Rectal smooth muscle tissue (tissue), 1 donor: ENCODE data around the gene MARK1.

Experiments
- H3K27ac ChIP-seq: one replicate; pipeline ENCODE4 v1.7.0; 2013; ENCODE audit warnings: low read depth, low read length, inconsistent platforms
- H3K27me3 ChIP-seq: one replicate; pipeline ENCODE4 v1.7.0; 2013; ENCODE audit warnings: low read length; ENCODE audit not compliant: control insufficient read depth, insufficient read depth
- H3K36me3 ChIP-seq: one replicate; pipeline ENCODE4 v1.7.0; 2013; ENCODE audit warnings: low read length; ENCODE audit not compliant: control insufficient read depth, insufficient read depth
- H3K4me1 ChIP-seq: one replicate; pipeline ENCODE4 v1.7.0; 2013; ENCODE audit warnings: low read length; ENCODE audit not compliant: control insufficient read depth, insufficient read depth
- H3K4me3 ChIP-seq: one replicate; pipeline ENCODE4 v1.7.0; 2013; ENCODE audit warnings: low read length
- H3K9ac ChIP-seq: one replicate; pipeline ENCODE4 v1.7.0; 2013; ENCODE audit warnings: low read length

MARK1 gene

GRCh38 chr1:220544901-220545303 lies 17.0 kb downstream of the MARK1 start:
- H3K9ac ChIP-seq: no peak overlapping the region

GRCh38 chr1:220550811-220551399 lies 23.0 kb downstream of the MARK1 start:
- Histone ChIP-seq H3K4me3 (no peak overlapping the region), H3K9ac (no peak overlapping the region), H3K36me3 (no peaks in the 10 kb centered on the region), H3K4me1 (no peaks in the 10 kb centered on the region), H3K27ac (no peak overlapping the region), H3K27me3 (no peaks in the 10 kb centered on the region)

More at GRCh38 chr1:220544901-220545303, 17.0 kb downstream of the MARK1 start:
- H3K4me3 ChIP-seq: no peak overlapping the region
- H3K4me1 ChIP-seq: no peaks in the 10 kb centered on the region
- H3K27ac ChIP-seq: no peak overlapping the region
- no peaks in the 10 kb centered on the region for H3K36me3 ChIP-seq
- H3K27me3 ChIP-seq: no peaks in the 10 kb centered on the region

GRCh38 chr1:220551718-220552117 lies 23.8 kb downstream of the MARK1 start:
- H3K27ac ChIP-seq: no peak overlapping the region
- H3K4me3 ChIP-seq: no peak overlapping the region
- H3K36me3 ChIP-seq: no peaks in the 10 kb centered on the region
- no peaks in the 10 kb centered on the region for H3K27me3 ChIP-seq
- H3K4me1 ChIP-seq: no peaks in the 10 kb centered on the region
- no peak overlapping the region for H3K9ac ChIP-seq

- Histone ChIP-seq H3K4me1 (no peaks in the 10 kb centered on the region), H3K27me3 (no peaks in the 10 kb centered on the region), H3K36me3 (no peaks in the 10 kb centered on the region), H3K27ac (no peak overlapping the region), H3K9ac (no peak overlapping the region), H3K4me3 (no peak overlapping the region)
These were observed 24.8 kb downstream of the MARK1 start for GRCh38 chr1:220552672-220553260.

- no peaks in the 10 kb centered on the region for H3K27me3 ChIP-seq
- H3K36me3 ChIP-seq: no peaks in the 10 kb centered on the region
- H3K4me1 ChIP-seq: no peaks in the 10 kb centered on the region
- no peak overlapping the region for H3K4me3 ChIP-seq
- no peak overlapping the region for H3K9ac ChIP-seq
- H3K27ac ChIP-seq: no peak overlapping the region
These were observed 28.7 kb downstream of the MARK1 start for GRCh38 chr1:220556641-220557040.

- Histone ChIP-seq H3K4me3 (no peak overlapping the region), H3K27me3 (no peaks in the 10 kb centered on the region), H3K9ac (no peak overlapping the region), H3K4me1 (no peaks in the 10 kb centered on the region), H3K27ac (no peak overlapping the region), H3K36me3 (no peaks in the 10 kb centered on the region)
These were observed 35.6 kb downstream of the MARK1 start for GRCh38 chr1:220563564-220563963.

GRCh38 chr1:220564216-220564615 lies 36.3 kb downstream of the MARK1 start:
- no peaks in the 10 kb centered on the region for H3K4me1 ChIP-seq
- no peaks in the 10 kb centered on the region for H3K36me3 ChIP-seq
- H3K27ac ChIP-seq: no peak overlapping the region
- no peak overlapping the region for H3K9ac ChIP-seq
- H3K27me3 ChIP-seq: no peaks in the 10 kb centered on the region
- no peak overlapping the region for H3K4me3 ChIP-seq

GRCh38 chr1:220565670-220566069 lies 37.7 kb downstream of the MARK1 start:
- Histone ChIP-seq H3K4me3 (no peak overlapping the region), H3K27ac (no peak overlapping the region), H3K36me3 (no peaks in the 10 kb centered on the region), H3K27me3 (no peaks in the 10 kb centered on the region), H3K9ac (no peak overlapping the region), H3K4me1 (no peaks in the 10 kb centered on the region)

- H3K36me3 ChIP-seq: no peaks in the 10 kb centered on the region
- no peak overlapping the region for H3K4me3 ChIP-seq
- no peak overlapping the region for H3K27ac ChIP-seq
- H3K4me1 ChIP-seq: no peaks in the 10 kb centered on the region
- H3K27me3 ChIP-seq: no peaks in the 10 kb centered on the region
- H3K9ac ChIP-seq: no peak overlapping the region
These were observed 38.9 kb downstream of the MARK1 start for GRCh38 chr1:220566869-220567268.

GRCh38 chr1:220572416-220572815 lies 44.5 kb downstream of the MARK1 start:
- Histone ChIP-seq H3K9ac (no peak overlapping the region), H3K4me3 (no peak overlapping the region), H3K27me3 (no peaks in the 10 kb centered on the region), H3K27ac (no peak overlapping the region), H3K4me1 (no peaks in the 10 kb centered on the region), H3K36me3 (no peaks in the 10 kb centered on the region)

- H3K36me3 ChIP-seq: no peaks in the 10 kb centered on the region
- no peaks in the 10 kb centered on the region for H3K27me3 ChIP-seq
- H3K4me1 ChIP-seq: no peaks in the 10 kb centered on the region
- H3K4me3 ChIP-seq: no peak overlapping the region
- H3K9ac ChIP-seq: no peak overlapping the region
- no peak overlapping the region for H3K27ac ChIP-seq
These were observed 45.9 kb downstream of the MARK1 start for GRCh38 chr1:220573836-220574235.

- no peaks in the 10 kb centered on the region for H3K36me3 ChIP-seq
- H3K27me3 ChIP-seq: no peaks in the 10 kb centered on the region
- no peaks in the 10 kb centered on the region for H3K4me1 ChIP-seq
- no peak overlapping the region for H3K27ac ChIP-seq
- no peak overlapping the region for H3K4me3 ChIP-seq
- H3K9ac ChIP-seq: no peak overlapping the region
These were observed 48.0 kb downstream of the MARK1 start for GRCh38 chr1:220575718-220576497.

- Histone ChIP-seq H3K4me3 (no peak overlapping the region), H3K27me3 (no peaks in the 10 kb centered on the region), H3K27ac (no peak overlapping the region), H3K4me1 (no peaks in the 10 kb centered on the region), H3K9ac (no peak overlapping the region), H3K36me3 (no peaks in the 10 kb centered on the region)
These were observed 50.0 kb downstream of the MARK1 start for GRCh38 chr1:220577926-220578325.
